ENCODE results near the gene NATD1. TPM values are rescaled to one million over a fixed set of nuclear protein-coding genes. Genes with fewer than 3 reads are reported as not detected.
A peak's percentile ranks its signal among the peaks of the same experiment; 100 is the strongest.

The NATD1 gene
- total and polyA plus RNA-seq, 11 donors, result 8.0 to 38.4 (median 18.7) TPM

GRCh38 chr17:21198411-21198810 is 54.8 kb downstream of the NATD1 start:
- H3K4me3 ChIP-seq, result no peak overlapping the region
- ATAC-seq (no peak), DNase-seq (no peak)
- peaks cover 0 to 45% (median 25%) of the 10 kb centered on the region in 9 donors for H3K36me3 ChIP-seq
- peaks cover 0 to 59% (median 38%) of the 10 kb centered on the region in 12 donors for H3K4me1 ChIP-seq
- H3K9me3 ChIP-seq, result no peaks in the 10 kb centered on the region
- 91 to 96% (median 94%) methylated on average over 16 to 20 of the region's 20 CpGs for WGBS, 4 donors
- intact Hi-C loops (cut with DNase I), result no loop called here
- TF ChIP-seq, protein P1, sequence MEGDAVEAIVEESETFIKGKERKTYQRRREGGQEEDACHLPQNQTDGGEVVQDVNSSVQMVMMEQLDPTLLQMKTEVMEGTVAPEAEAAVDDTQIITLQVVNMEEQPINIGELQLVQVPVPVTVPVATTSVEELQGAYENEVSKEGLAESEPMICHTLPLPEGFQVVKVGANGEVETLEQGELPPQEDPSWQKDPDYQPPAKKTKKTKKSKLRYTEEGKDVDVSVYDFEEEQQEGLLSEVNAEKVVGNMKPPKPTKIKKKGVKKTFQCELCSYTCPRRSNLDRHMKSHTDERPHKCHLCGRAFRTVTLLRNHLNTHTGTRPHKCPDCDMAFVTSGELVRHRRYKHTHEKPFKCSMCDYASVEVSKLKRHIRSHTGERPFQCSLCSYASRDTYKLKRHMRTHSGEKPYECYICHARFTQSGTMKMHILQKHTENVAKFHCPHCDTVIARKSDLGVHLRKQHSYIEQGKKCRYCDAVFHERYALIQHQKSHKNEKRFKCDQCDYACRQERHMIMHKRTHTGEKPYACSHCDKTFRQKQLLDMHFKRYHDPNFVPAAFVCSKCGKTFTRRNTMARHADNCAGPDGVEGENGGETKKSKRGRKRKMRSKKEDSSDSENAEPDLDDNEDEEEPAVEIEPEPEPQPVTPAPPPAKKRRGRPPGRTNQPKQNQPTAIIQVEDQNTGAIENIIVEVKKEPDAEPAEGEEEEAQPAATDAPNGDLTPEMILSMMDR (IDR thresholded peaks at IDR 0.05), result no peak
- TF ChIP-seq POLR2A (IDR thresholded peaks at IDR 0.05), result no peak
- H3K27me3 ChIP-seq, result no peaks in the 10 kb centered on the region
- H3K27ac ChIP-seq, result no peak overlapping the region

DNA sequence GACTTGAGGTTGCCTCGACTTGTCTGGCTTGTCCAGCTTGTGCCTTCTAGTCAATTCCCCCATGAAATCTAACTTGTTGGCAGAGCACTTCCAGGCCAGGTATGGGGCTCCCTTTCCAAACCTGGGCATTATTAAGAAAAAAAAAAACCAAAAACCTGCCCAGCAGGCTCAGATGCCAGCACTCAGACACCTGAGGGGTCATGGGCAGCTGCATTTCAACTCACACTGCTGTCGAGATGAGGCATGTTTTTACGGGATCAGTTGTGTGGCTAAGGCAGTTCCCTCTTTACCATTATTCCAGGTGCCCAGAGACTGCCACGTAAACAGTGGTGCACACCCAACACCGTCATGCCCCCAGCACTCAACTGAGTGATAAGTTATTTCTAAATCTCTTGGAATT is 57.1 kb downstream of the NATD1 start:
- 88 to 94% (median 90%) methylated on average over 5 of the region's 5 CpGs for WGBS, 4 donors

DNA sequence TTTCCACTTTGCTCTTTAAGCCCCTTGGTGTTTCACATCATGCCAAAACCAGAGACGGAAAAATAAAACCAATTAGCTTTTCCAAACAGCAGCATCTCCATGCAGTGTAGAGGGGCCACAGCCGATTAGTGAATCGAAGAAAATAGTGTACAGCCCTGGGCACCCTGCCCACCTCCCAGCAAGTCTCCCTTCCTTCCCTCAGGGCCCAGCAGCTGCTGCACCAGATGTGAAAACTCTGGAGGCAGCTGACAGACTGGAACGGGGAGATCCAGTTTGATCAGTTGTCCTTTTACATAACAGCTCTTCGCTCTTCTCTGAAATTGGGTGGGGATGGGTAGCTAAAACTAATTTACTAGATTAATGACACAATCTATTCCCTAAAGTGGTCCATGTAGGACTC is 58.5 kb downstream of the NATD1 start:
- 55 to 71% (median 67%) methylated on average over 5 of the region's 5 CpGs for WGBS, 4 donors
- TF ChIP-seq, protein P1 (IDR thresholded peaks at IDR 0.05), result no peak
- TF ChIP-seq POLR2A (IDR thresholded peaks at IDR 0.05), result no peak
- Histone ChIP-seq H3K27me3 (no peaks in the 10 kb centered on the region), H3K9me3 (no peaks in the 10 kb centered on the region), H3K36me3 (peaks cover 0 to 54% (median 29%) of the 10 kb centered on the region in 9 donors), H3K4me3 (peak overlapping the region in 1 of 12 donors; percentile 22), H3K27ac (peak overlapping the region in 6 of 12 donors; percentile 25 to 60 (median 52)), H3K4me1 (peaks cover 0 to 50% (median 28%) of the 10 kb centered on the region in 12 donors)
- ATAC-seq (peak in 3 of 4 donors; percentile 55 to 74 (median 67)), DNase-seq (peak in 3 of 5 donors; percentile 54 to 77 (median 65))
- intact Hi-C loops (cut with DNase I), result no loop called here

More for the DNA sequence above, 57.1 kb downstream of the NATD1 start:
- peaks cover 0 to 45% (median 27%) of the 10 kb centered on the region in 9 donors for H3K36me3 ChIP-seq
- DNase-seq (no peak), ATAC-seq (no peak)
- no peaks in the 10 kb centered on the region for H3K27me3 ChIP-seq
- H3K4me1 ChIP-seq, result peaks cover 0 to 57% (median 37%) of the 10 kb centered on the region in 12 donors
- H3K4me3 ChIP-seq, result no peak overlapping the region
- H3K9me3 ChIP-seq, result no peaks in the 10 kb centered on the region
- no peak overlapping the region for H3K27ac ChIP-seq
- TF ChIP-seq, protein P1 (IDR thresholded peaks at IDR 0.05), result no peak
- TF ChIP-seq POLR2A (IDR thresholded peaks at IDR 0.05), result no peak
- intact Hi-C loops (cut with DNase I), result no loop called here

DNA sequence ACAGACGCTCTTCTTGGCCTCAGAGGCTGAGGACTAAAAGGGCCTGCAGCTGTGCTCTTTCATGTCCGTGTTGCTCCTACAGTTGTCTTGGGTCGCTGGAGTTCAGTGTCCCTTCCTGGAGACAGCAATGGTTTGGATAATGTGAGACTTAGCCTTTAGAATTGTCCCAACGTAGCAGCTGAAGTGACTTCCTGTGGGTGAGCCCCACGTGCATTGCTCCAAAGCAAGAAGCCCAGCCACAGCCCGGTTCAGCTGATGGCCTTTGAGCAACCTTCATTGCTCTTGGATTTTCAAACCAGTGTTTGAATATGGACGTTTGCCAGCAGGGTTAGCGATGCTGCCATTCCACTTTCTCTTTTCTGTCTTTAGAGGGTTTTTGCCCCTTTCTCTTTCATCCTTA is 59.0 kb downstream of the NATD1 start:
- WGBS, 4 donors, result 35 to 51% (median 41%) methylated on average over 8 of the region's 8 CpGs
- Histone ChIP-seq H3K27me3 (no peaks in the 10 kb centered on the region), H3K9me3 (no peaks in the 10 kb centered on the region), H3K4me3 (peak overlapping the region in 1 of 12 donors; percentile 22), H3K27ac (peak overlapping the region in 5 of 12 donors; percentile 46 to 60 (median 49)), H3K4me1 (peaks cover 0 to 45% (median 24%) of the 10 kb centered on the region in 12 donors), H3K36me3 (peaks cover 0 to 59% (median 32%) of the 10 kb centered on the region in 9 donors)
- ATAC-seq, result peak in 2 of 4 donors; percentile 44 to 54
- TF ChIP-seq, protein P1 (IDR thresholded peaks at IDR 0.05), result no peak
- TF ChIP-seq POLR2A (IDR thresholded peaks at IDR 0.05), result no peak
- no peak for DNase-seq
- intact Hi-C loops (cut with DNase I), result no loop called here
